Fibroblast of lung (primary cell): ENCODE results near the gene ZBTB43.

Experiments
- EZH2 ChIP-seq: IDR thresholded peaks from 2 replicates; pipeline ENCODE4 v1.5.1; 2012; ENCODE audit warnings: low read length, control low read depth, mild to moderate bottlenecking; ENCODE audit errors: missing control alignments
- TF ChIP-seq, protein P1 (sequence below), 2 donors: IDR thresholded peaks in 1 of 2; conservative IDR thresholded peaks in 1 of 2; 1 replicate in 1 of 2; 2 replicates in 1 of 2; pipeline ENCODE4 v1.5.1; 2011 to 2012; ENCODE audit warnings: low read length in 2 of 2, control low read depth in 1 of 2, inconsistent platforms in 1 of 2, low read depth in 1 of 2, mild to moderate bottlenecking in 1 of 2

DNA sequence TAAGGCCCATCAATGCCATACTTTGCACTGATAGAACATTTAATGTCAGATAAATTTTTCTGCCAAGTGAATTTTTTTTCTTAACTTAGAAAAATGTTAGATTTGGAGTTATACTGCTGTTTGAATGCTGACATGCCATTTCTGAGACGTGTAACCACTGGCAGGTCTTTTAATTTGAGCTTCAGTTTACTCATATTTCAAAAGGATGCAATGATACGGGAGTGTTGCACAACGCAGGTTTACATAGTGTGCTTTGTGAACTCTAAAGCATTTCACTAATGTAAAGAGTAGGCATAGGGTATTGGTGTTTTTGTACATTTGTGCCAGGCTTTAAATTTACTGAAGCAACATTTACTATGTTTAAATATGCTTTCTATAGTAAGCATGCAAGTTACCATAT lies 4.2 kb downstream of the ZBTB43 start:
- TF ChIP-seq, protein P1, sequence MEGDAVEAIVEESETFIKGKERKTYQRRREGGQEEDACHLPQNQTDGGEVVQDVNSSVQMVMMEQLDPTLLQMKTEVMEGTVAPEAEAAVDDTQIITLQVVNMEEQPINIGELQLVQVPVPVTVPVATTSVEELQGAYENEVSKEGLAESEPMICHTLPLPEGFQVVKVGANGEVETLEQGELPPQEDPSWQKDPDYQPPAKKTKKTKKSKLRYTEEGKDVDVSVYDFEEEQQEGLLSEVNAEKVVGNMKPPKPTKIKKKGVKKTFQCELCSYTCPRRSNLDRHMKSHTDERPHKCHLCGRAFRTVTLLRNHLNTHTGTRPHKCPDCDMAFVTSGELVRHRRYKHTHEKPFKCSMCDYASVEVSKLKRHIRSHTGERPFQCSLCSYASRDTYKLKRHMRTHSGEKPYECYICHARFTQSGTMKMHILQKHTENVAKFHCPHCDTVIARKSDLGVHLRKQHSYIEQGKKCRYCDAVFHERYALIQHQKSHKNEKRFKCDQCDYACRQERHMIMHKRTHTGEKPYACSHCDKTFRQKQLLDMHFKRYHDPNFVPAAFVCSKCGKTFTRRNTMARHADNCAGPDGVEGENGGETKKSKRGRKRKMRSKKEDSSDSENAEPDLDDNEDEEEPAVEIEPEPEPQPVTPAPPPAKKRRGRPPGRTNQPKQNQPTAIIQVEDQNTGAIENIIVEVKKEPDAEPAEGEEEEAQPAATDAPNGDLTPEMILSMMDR (conservative IDR thresholded peaks at IDR 0.05 in 1 of 2, IDR thresholded peaks at IDR 0.05 in 1 of 2; ENCODE audit: low read depth in 1 of 2, low read length in 2 of 2) = no peak
- no peak for TF ChIP-seq EZH2
